IPS DF 4.7 (cell line): ENCODE results near the gene TTC34.

Source experiments
- DNase-seq: peaks from one replicate; pipeline ENCODE4 v3.0.0-alpha.2; 2013; ENCODE audit warnings: low spot score; ENCODE audit errors: extremely low read depth

The TTC34 gene

GRCh38 chr1:2801535-2802291, at the start of gene TTC34:
TSS of gene TTC34 (minus strand) at chr1:2801693. CDS start at chr1:2800827, 866 bp downstream.
- no peak for DNase-seq

- DNase-seq, result no peak
Observed at GRCh38 chr1:2850502-2850901, 49.0 kb upstream of the TTC34 start.

- no peak for DNase-seq
Observed at GRCh38 chr1:2848006-2848670, 46.6 kb upstream of the TTC34 start.

GRCh38 chr1:2847086-2847985, 45.8 kb upstream of the TTC34 start:
- no peak for DNase-seq

- no peak for DNase-seq
Observed at GRCh38 chr1:2845869-2846268, 44.4 kb upstream of the TTC34 start.

- no peak for DNase-seq
Observed at GRCh38 chr1:2840036-2840809, 38.7 kb upstream of the TTC34 start.

GRCh38 chr1:2837823-2838222, 36.3 kb upstream of the TTC34 start:
- no peak for DNase-seq

- DNase-seq, result no peak
Observed at GRCh38 chr1:2837316-2837715, 35.8 kb upstream of the TTC34 start.

GRCh38 chr1:2836333-2836970, 35.0 kb upstream of the TTC34 start:
- DNase-seq, result no peak

- no peak for DNase-seq
Observed at GRCh38 chr1:2835650-2836159, 34.2 kb upstream of the TTC34 start.

GRCh38 chr1:2834741-2835564, 33.5 kb upstream of the TTC34 start:
- no peak for DNase-seq

- no peak for DNase-seq
Observed at GRCh38 chr1:2834146-2834475, 32.6 kb upstream of the TTC34 start.

- DNase-seq, result no peak
Observed at GRCh38 chr1:2833454-2834145, 32.1 kb upstream of the TTC34 start.

- DNase-seq, result no peak
Observed at GRCh38 chr1:2832506-2833453, 31.3 kb upstream of the TTC34 start.

- DNase-seq, result no peak
Observed at GRCh38 chr1:2831596-2832212, 30.2 kb upstream of the TTC34 start.

GRCh38 chr1:2830761-2831425, 29.4 kb upstream of the TTC34 start:
- no peak for DNase-seq
